SW480 (cell line): ENCODE results near the gene RFNG.
A peak's percentile ranks its signal among the peaks of the same experiment; 100 is the strongest.

ENCODE experiments used
- DNase-seq: peaks from one replicate; pipeline ENCODE4 v3.0.0-alpha.2; 2016; ENCODE audit warnings: low spot score

RFNG gene

GRCh38 chr17:82013772-82014321 lies 37.8 kb downstream of the RFNG start:
- DNase-seq, result peak; percentile 69

GRCh38 chr17:82013341-82013740 lies 38.3 kb downstream of the RFNG start:
- peak; percentile 46 for DNase-seq

GRCh38 chr17:82012640-82013295 lies 38.8 kb downstream of the RFNG start:
- peak; percentile 94 for DNase-seq

GRCh38 chr17:82012261-82012639 lies 39.4 kb downstream of the RFNG start:
- peak; percentile 83 for DNase-seq

- DNase-seq, result no peak
These were observed 39.9 kb downstream of the RFNG start for GRCh38 chr17:82011617-82012187.

GRCh38 chr17:82010575-82011525 lies 40.8 kb downstream of the RFNG start:
- DNase-seq, result no peak

GRCh38 chr17:82009413-82009812 lies 42.2 kb downstream of the RFNG start:
- no peak for DNase-seq

- DNase-seq, result no peak
These were observed 42.6 kb downstream of the RFNG start for GRCh38 chr17:82008941-82009405.

- DNase-seq, result no peak
These were observed 43.2 kb downstream of the RFNG start for GRCh38 chr17:82008258-82008940.

- DNase-seq, result no peak
These were observed 43.9 kb downstream of the RFNG start for GRCh38 chr17:82007495-82008257.

GRCh38 chr17:82007228-82007494 lies 44.5 kb downstream of the RFNG start:
- DNase-seq, result no peak

GRCh38 chr17:82006468-82007227 lies 45.0 kb downstream of the RFNG start:
- DNase-seq, result no peak

- DNase-seq, result peak; percentile 67
These were observed 45.8 kb downstream of the RFNG start for GRCh38 chr17:82005701-82006348.

GRCh38 chr17:82004517-82005455 lies 46.8 kb downstream of the RFNG start:
- DNase-seq, result no peak

GRCh38 chr17:82003411-82004381 lies 47.9 kb downstream of the RFNG start:
- peak; percentile 94 for DNase-seq

GRCh38 chr17:82001571-82002056 lies 50.0 kb downstream of the RFNG start:
- DNase-seq, result no peak

- DNase-seq, result peak; percentile 96
These were observed 50.6 kb downstream of the RFNG start for GRCh38 chr17:82000803-82001570.
